ENCODE data around the gene ADGRV1.
"Not testable (repeated sequence)": the region's sequence is repeated elsewhere in the genome, so short reads cannot be mapped to it uniquely, and the experiment has no call there.

ADGRV1 gene

GRCh38 chr5:91049800-91050199, 491.2 kb downstream of the ADGRV1 start:
- DNase-seq (ENCODE audit: low read depth) = no peak
- H3K4me3 ChIP-seq (ENCODE audit: low read depth, low read length) = no peak overlapping the region
- no peak for TF ChIP-seq POLR2A (IDR thresholded peaks at IDR 0.05; ENCODE audit: extremely low read depth, insufficient read length)
- TF ChIP-seq MAX (IDR thresholded peaks at IDR 0.05; ENCODE audit: low read depth, low read length) = no peak
- no peak for TF ChIP-seq CTCF (IDR thresholded peaks at IDR 0.05; ENCODE audit: low read depth, low read length)
- TF ChIP-seq MYC (IDR thresholded peaks at IDR 0.05; ENCODE audit: low read depth, low read length) = no peak

GRCh38 chr5:91052411-91052810, 493.8 kb downstream of the ADGRV1 start:
- H3K4me3 ChIP-seq (ENCODE audit: low read depth, low read length); DNase-seq (ENCODE audit: low read depth): not testable (repeated sequence)

GRCh38 chr5:91052977-91053740, 494.6 kb downstream of the ADGRV1 start:
- H3K4me3 ChIP-seq (ENCODE audit: low read depth, low read length) = no peak overlapping the region
- TF ChIP-seq MYC (IDR thresholded peaks at IDR 0.05; ENCODE audit: low read depth, low read length) (no peak), MAX (IDR thresholded peaks at IDR 0.05; ENCODE audit: low read depth, low read length) (no peak), CTCF (IDR thresholded peaks at IDR 0.05; ENCODE audit: low read depth, low read length) (no peak), POLR2A (IDR thresholded peaks at IDR 0.05; ENCODE audit: extremely low read depth, insufficient read length) (no peak)
- DNase-seq (ENCODE audit: low read depth) = peak; percentile 64

- no peak for TF ChIP-seq MYC (IDR thresholded peaks at IDR 0.05; ENCODE audit: low read depth, low read length)
- TF ChIP-seq CTCF (IDR thresholded peaks at IDR 0.05; ENCODE audit: low read depth, low read length) = no peak
- no peak for TF ChIP-seq MAX (IDR thresholded peaks at IDR 0.05; ENCODE audit: low read depth, low read length)
- TF ChIP-seq POLR2A (IDR thresholded peaks at IDR 0.05; ENCODE audit: extremely low read depth, insufficient read length) = no peak
- no peak overlapping the region for H3K4me3 ChIP-seq (ENCODE audit: low read depth, low read length)
- DNase-seq (ENCODE audit: low read depth) = no peak
These were observed 495.1 kb downstream of the ADGRV1 start for GRCh38 chr5:91053741-91054025.

GRCh38 chr5:91058155-91058554, 499.6 kb downstream of the ADGRV1 start:
- TF ChIP-seq CTCF (IDR thresholded peaks at IDR 0.05; ENCODE audit: low read depth, low read length) = no peak
- no peak for TF ChIP-seq MYC (IDR thresholded peaks at IDR 0.05; ENCODE audit: low read depth, low read length)
- TF ChIP-seq MAX (IDR thresholded peaks at IDR 0.05; ENCODE audit: low read depth, low read length) = no peak
- TF ChIP-seq POLR2A (IDR thresholded peaks at IDR 0.05; ENCODE audit: extremely low read depth, insufficient read length) = no peak
- no peak for DNase-seq (ENCODE audit: low read depth)
- no peak overlapping the region for H3K4me3 ChIP-seq (ENCODE audit: low read depth, low read length)

- no peak overlapping the region for H3K4me3 ChIP-seq (ENCODE audit: low read depth, low read length)
- TF ChIP-seq MAX (IDR thresholded peaks at IDR 0.05; ENCODE audit: low read depth, low read length) = no peak
- TF ChIP-seq CTCF (IDR thresholded peaks at IDR 0.05; ENCODE audit: low read depth, low read length) = no peak
- no peak for TF ChIP-seq MYC (IDR thresholded peaks at IDR 0.05; ENCODE audit: low read depth, low read length)
- TF ChIP-seq POLR2A (IDR thresholded peaks at IDR 0.05; ENCODE audit: extremely low read depth, insufficient read length) = no peak
- no peak for DNase-seq (ENCODE audit: low read depth)
These were observed 500.0 kb downstream of the ADGRV1 start for GRCh38 chr5:91058575-91058974.

All from NB4 (cell line).